ENCODE data around the gene SHBG.

- TF ChIP-seq CTCF (conservative IDR thresholded peaks at IDR 0.05; ENCODE audit: low read depth in 2 of 2) (no peak), EZH2 (IDR thresholded peaks at IDR 0.05; ENCODE audit: low read depth, unreplicated experiment) (no peak), EZH2phosphoT487 (IDR thresholded peaks at IDR 0.05; ENCODE audit: unreplicated experiment) (no peak), REST (IDR thresholded peaks at IDR 0.05; ENCODE audit: unreplicated experiment) (no peak), NANOG (IDR thresholded peaks at IDR 0.05; ENCODE audit: borderline replicate concordance) (no peak), CREB1 (CRISPR knock-in tag; IDR thresholded peaks at IDR 0.05; ENCODE audit: low read depth) (no peak), JUNB (IDR thresholded peaks at IDR 0.05; ENCODE audit: unreplicated experiment) (no peak), POLR2AphosphoS5 (IDR thresholded peaks at IDR 0.05; ENCODE audit: low read depth) (no peak), ZNF462 (CRISPR knock-in tag; IDR thresholded peaks at IDR 0.05) (no peak), ZNF114 (CRISPR knock-in tag; IDR thresholded peaks at IDR 0.05) (no peak), ETS1 (IDR thresholded peaks at IDR 0.05) (no peak), STAT1 (IDR thresholded peaks at IDR 0.05; ENCODE audit: unreplicated experiment) (no peak)
Observed at GRCh38 chr17:7629939-7630571, at the start of gene SHBG.

Measured in GM23338 (cell line).